Prostate gland (tissue), 2 donors: Measurements from ENCODE around the gene KLLN. TPM values are rescaled to one million over a fixed set of nuclear protein-coding genes. Genes with fewer than 3 reads are reported as not detected.
"Not testable (repeated sequence)": the region's sequence is repeated elsewhere in the genome, so short reads cannot be mapped to it uniquely, and the experiment has no call there.

Experiments
- DNase-seq: peaks from one replicate; pipeline ENCODE4 v3.0.0-alpha.2; 2019; ENCODE audit warnings: low spot score
- H3K27ac ChIP-seq, 2 donors: fragments of 200-600 bp; sonication (generic); 2 replicates each; pipeline ENCODE4 v1.5.1; 2017 to 2019
- H3K27me3 ChIP-seq: fragments of 200-600 bp; sonication (generic); replicated peaks from 2 replicates; pipeline ENCODE4 v1.5.1; 2019; ENCODE audit not compliant: insufficient read depth
- H3K36me3 ChIP-seq, 2 donors: fragments of 200-600 bp; sonication (generic); 1 replicate in 1 of 2; 2 replicates in 1 of 2; pipeline versions ENCODE4 v1.5.1 to v1.8.1; 2017 to 2019
- H3K4me1 ChIP-seq: fragments of 200-600 bp; sonication (generic); replicated peaks from 2 replicates; pipeline ENCODE4 v1.5.1; 2019
- H3K4me3 ChIP-seq, 2 donors: fragments of 200-600 bp; sonication (generic); 2 replicates each; pipeline ENCODE4 v1.5.1; 2017 to 2019
- H3K9me3 ChIP-seq: fragments of 200-600 bp; sonication (generic); 2 replicates; pipeline ENCODE4 v1.5.1; 2017
- POLR2A ChIP-seq: fragments of 450-650 bp; IDR thresholded peaks from one replicate; pipeline ENCODE4 v1.6.1; 2016; ENCODE audit warnings: antibody characterized with exemption, mild to moderate bottlenecking
- POLR2AphosphoS5 ChIP-seq: sonication (generic); formaldehyde crosslinking; IDR thresholded peaks from one replicate; pipeline ENCODE4 v1.6.1; 2017; ENCODE audit warnings: antibody characterized with exemption
- WGBS: methylation state at CpG from one replicate; pipeline ENCODE4 v1.1.5; 2018; 5-methylcytosine and 5-hydroxymethylcytosine counted together
- intact Hi-C: fragments of 100-400 bp; cut with DNase I; formaldehyde crosslinking; loops from one replicate; pipeline ENCODE4 v1.14.2; 2022
- total RNA-seq, 2 donors: library from RNA; depleted of rRNA; stranded (reverse); fragments of >200 nt; gene quantifications; one replicate each; pipeline ENCODE4 v1.1.0, GENCODE V29; 2016
- TF ChIP-seq, protein P1 (sequence below), 4 experiments: fragments of 200-600 bp in 2 of 4; fragments of 450-650 bp in 2 of 4; sonication (generic) in 2 of 4; IDR thresholded peaks; 1 replicate in 3 of 4; 2 replicates in 1 of 4; pipeline ENCODE4 v1.5.1; 2016 to 2019; ENCODE audit warnings: antibody characterized with exemption in 4 of 4, mild to moderate bottlenecking in 2 of 4, moderate library complexity in 2 of 4

Gene KLLN
- total RNA-seq, 2 donors from 2014 or later, result 0.55 to 1.1 TPM

DNA sequence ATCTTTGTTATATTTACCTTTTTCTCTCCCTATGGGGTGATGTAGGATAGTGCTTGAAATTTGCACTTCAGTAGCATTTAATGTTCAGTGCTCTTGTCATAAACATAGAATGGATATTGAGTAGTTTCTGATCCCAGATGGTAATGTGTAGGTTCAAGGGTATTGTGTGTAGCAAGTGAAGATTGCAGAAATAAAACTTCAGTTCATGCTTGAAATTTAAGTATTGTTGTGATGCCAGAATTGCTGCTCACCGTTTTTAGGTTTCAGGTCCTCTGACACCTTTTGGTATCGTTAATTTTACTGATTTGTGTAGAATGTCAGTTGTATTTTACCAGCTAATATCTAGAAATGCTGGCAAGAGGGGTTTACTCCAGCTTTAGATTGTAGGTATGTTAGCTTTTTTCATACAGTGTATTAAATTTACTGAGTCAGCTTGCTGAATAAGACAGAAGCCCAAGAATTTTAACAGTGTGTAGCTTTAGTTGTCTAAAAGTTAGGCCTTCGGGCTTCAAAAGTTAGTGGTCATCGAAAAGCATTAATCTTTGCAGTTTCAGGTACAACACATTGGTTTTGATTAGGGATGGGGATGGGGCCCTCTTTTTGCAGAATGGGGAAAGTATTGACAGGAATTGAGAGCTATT, 2.0 kb upstream of the KLLN start:
- WGBS, result under 1% methylated on average over 4 of the region's 4 CpGs
- no peaks in the 10 kb centered on the region for H3K36me3 ChIP-seq
- no peaks in the 10 kb centered on the region for H3K27me3 ChIP-seq
- no peak for TF ChIP-seq POLR2A
- peak; percentile 3 for TF ChIP-seq POLR2AphosphoS5
- no peaks in the 10 kb centered on the region for H3K4me1 ChIP-seq
- no peaks in the 10 kb centered on the region for H3K9me3 ChIP-seq
- peak overlapping the region; percentile 89 to 97 for H3K27ac ChIP-seq
- intact Hi-C loops, result loop anchor here (10.0 kb wide), 1 partner anchor 269 kb away; no protein-coding TSS in a partner anchor
- no peak for DNase-seq
- H3K4me3 ChIP-seq, result peak overlapping the region; percentile 64 to 95

DNA sequence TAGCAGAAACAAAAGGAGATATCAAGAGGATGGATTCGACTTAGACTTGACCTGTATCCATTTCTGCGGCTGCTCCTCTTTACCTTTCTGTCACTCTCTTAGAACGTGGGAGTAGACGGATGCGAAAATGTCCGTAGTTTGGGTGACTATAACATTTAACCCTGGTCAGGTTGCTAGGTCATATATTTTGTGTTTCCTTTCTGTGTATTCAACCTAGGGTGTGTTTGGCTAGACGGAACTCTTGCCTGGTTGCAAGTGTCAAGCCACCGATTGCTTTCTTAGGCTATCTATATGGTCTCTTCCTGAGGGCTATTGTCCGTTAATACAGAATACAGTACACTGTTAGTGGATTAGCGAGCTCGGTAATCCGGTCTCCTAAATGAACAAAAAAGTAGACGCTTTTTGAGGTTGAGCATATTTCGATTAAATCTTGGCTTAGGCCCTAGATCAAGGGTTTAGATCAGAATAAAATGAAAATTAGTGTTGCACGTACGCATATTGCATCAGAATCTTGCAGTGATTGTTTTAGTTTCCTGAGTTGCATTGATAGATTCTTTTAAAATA, 1.2 kb upstream of the KLLN start:
- no peaks in the 10 kb centered on the region for H3K27me3 ChIP-seq
- H3K9me3 ChIP-seq, result no peaks in the 10 kb centered on the region
- H3K36me3 ChIP-seq, result no peaks in the 10 kb centered on the region
- peak overlapping the region; percentile 89 to 97 for H3K27ac ChIP-seq
- intact Hi-C loops, result loop anchor here (5.0 to 10.0 kb wide), 2 partner anchors 270 to 383 kb away; no protein-coding TSS in a partner anchor
- TF ChIP-seq, protein P1, sequence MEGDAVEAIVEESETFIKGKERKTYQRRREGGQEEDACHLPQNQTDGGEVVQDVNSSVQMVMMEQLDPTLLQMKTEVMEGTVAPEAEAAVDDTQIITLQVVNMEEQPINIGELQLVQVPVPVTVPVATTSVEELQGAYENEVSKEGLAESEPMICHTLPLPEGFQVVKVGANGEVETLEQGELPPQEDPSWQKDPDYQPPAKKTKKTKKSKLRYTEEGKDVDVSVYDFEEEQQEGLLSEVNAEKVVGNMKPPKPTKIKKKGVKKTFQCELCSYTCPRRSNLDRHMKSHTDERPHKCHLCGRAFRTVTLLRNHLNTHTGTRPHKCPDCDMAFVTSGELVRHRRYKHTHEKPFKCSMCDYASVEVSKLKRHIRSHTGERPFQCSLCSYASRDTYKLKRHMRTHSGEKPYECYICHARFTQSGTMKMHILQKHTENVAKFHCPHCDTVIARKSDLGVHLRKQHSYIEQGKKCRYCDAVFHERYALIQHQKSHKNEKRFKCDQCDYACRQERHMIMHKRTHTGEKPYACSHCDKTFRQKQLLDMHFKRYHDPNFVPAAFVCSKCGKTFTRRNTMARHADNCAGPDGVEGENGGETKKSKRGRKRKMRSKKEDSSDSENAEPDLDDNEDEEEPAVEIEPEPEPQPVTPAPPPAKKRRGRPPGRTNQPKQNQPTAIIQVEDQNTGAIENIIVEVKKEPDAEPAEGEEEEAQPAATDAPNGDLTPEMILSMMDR (IDR thresholded peaks at IDR 0.05), result no peak
- no peak for TF ChIP-seq POLR2AphosphoS5
- no peak for TF ChIP-seq POLR2A
- DNase-seq, result no peak
- WGBS, result 0% methylated on average over 16 of the region's 16 CpGs
- no peaks in the 10 kb centered on the region for H3K4me1 ChIP-seq
- peak overlapping the region; percentile 64 to 95 for H3K4me3 ChIP-seq

DNA sequence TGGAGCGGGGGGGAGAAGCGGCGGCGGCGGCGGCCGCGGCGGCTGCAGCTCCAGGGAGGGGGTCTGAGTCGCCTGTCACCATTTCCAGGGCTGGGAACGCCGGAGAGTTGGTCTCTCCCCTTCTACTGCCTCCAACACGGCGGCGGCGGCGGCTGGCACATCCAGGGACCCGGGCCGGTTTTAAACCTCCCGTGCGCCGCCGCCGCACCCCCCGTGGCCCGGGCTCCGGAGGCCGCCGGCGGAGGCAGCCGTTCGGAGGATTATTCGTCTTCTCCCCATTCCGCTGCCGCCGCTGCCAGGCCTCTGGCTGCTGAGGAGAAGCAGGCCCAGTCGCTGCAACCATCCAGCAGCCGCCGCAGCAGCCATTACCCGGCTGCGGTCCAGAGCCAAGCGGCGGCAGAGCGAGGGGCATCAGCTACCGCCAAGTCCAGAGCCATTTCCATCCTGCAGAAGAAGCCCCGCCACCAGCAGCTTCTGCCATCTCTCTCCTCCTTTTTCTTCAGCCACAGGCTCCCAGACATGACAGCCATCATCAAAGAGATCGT, 690 bp upstream of the KLLN start:
- H3K36me3 ChIP-seq, H3K4me1 ChIP-seq, H3K27me3 ChIP-seq, H3K9me3 ChIP-seq, DNase-seq: not testable (repeated sequence)
- WGBS, result 0% methylated on average over 46 of the region's 47 CpGs
- intact Hi-C loops, result loop anchor here (5.0 to 10.0 kb wide), 2 partner anchors 271 to 383 kb away; no protein-coding TSS in a partner anchor
- H3K27ac ChIP-seq, result peak overlapping the region; percentile 89 to 97
- peak overlapping the region; percentile 64 to 95 for H3K4me3 ChIP-seq

DNA sequence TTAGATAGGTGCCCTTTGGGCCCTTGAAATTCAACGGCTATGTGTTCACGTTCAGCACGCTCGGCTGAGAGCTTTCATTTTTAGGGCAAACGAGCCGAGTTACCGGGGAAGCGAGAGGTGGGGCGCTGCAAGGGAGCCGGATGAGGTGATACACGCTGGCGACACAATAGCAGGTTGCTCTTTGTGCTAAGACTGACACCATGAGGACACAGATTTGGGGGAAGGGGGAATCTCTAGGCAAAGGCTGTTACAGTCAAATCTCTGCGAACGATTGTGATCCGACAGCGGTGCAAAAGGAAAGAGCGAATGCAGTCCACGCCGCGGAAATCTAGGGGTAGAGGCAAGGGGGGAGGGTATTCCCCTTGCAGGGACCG, 667 bp downstream of the KLLN start:
- Histone ChIP-seq H3K4me1 (no peaks in the 10 kb centered on the region), H3K9me3 (no peaks in the 10 kb centered on the region), H3K27me3 (no peaks in the 10 kb centered on the region), H3K36me3 (no peaks in the 10 kb centered on the region), H3K27ac (peak overlapping the region; percentile 89 to 97), H3K4me3 (peak overlapping the region; percentile 64 to 95)
- intact Hi-C loops, result loop anchor here (5.0 to 10.0 kb wide), 2 partner anchors 272 to 385 kb away; no protein-coding TSS in a partner anchor
- under 1% methylated on average over 21 of the region's 21 CpGs for WGBS
- DNase-seq, result no peak
- TF ChIP-seq, protein P1 (IDR thresholded peaks at IDR 0.05), result no peak
- TF ChIP-seq POLR2A, result no peak
- TF ChIP-seq POLR2AphosphoS5, result no peak

DNA sequence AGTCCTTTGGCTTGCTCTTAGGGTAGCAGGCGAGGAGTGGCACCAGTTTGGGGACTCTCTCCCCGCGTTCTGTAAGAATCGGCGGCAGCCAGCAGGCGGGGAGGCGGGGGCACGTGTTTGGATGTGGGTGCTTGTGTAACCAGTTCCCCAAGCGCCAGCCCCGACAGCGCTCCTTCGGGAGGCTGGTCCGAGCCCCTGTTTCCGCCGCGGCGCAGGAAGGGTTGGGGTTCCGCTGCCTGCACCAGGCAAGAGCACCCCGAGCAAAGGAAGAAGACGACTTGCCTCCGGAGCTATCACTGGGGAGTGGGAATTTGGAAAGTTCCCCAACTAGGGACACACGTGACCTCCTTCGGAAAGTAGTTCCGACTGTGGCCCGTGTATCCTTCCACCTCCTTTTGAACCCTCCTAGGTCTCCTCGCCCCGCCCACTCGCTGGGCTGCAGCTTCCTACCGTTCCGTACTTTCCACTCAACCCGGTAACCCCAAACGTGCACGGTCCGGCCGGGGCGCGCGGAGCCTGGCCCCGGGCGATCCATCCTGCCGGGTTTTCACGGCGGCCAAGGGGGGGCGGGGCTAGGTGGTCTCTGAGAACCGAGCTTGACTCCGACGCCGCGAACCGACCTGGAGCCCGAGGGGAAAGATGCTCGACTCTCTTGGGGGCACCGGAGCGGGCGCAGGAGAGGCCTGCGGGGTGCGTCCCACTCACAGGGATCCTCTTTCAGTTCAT, 1.2 kb downstream of the KLLN start:
- intact Hi-C loops, result loop anchor here (2.0 to 10.0 kb wide), 3 partner anchors 273 to 525 kb away; no protein-coding TSS in a partner anchor
- Histone ChIP-seq H3K27ac (peak overlapping the region; percentile 89 to 97), H3K36me3 (no peaks in the 10 kb centered on the region), H3K27me3 (no peaks in the 10 kb centered on the region), H3K9me3 (no peaks in the 10 kb centered on the region), H3K4me1 (no peaks in the 10 kb centered on the region), H3K4me3 (peak overlapping the region; percentile 64 to 95)
- under 1% methylated on average over 46 of the region's 57 CpGs for WGBS
- TF ChIP-seq, protein P1 (IDR thresholded peaks at IDR 0.05), result peak in 2 of 4 experiments; percentile 9 to 12
- TF ChIP-seq POLR2AphosphoS5 (peak; percentile 89), POLR2A (peak; percentile 58)
- DNase-seq, result peak; percentile 94
